Hepatic stellate cell (primary cell): ENCODE measurements around the gene S100A12.
"Not testable (repeated sequence)": the region's sequence is repeated elsewhere in the genome, so short reads cannot be mapped to it uniquely, and the experiment has no call there.

Experiments used
- DNase-seq: peaks from one replicate; pipeline ENCODE4 v3.0.0; 2011; ENCODE audit warnings: low spot score

The S100A12 gene

GRCh38 chr1:153353226-153353947 is 22.0 kb downstream of the S100A12 start:
- DNase-seq = peak; percentile 32

DNA sequence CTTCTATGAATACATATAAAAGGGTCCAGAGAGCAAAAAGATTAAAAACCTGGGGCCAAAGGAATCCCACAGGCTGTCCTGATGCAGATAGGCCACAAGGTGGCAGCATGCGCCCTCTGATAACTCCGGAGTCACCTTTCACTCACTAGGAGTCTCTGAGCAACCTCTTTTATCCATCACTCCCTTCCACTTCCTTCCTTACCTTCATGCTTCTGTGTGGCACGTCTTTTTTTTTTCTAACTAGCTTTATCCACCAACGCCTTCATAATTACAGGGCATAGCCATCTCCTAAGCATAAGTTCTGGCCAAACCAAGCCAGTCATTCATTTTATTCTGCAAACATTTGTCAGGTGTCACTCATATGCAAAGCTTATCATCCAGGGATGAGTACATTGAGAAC is 22.9 kb downstream of the S100A12 start:
- DNase-seq = peak; percentile 79

DNA sequence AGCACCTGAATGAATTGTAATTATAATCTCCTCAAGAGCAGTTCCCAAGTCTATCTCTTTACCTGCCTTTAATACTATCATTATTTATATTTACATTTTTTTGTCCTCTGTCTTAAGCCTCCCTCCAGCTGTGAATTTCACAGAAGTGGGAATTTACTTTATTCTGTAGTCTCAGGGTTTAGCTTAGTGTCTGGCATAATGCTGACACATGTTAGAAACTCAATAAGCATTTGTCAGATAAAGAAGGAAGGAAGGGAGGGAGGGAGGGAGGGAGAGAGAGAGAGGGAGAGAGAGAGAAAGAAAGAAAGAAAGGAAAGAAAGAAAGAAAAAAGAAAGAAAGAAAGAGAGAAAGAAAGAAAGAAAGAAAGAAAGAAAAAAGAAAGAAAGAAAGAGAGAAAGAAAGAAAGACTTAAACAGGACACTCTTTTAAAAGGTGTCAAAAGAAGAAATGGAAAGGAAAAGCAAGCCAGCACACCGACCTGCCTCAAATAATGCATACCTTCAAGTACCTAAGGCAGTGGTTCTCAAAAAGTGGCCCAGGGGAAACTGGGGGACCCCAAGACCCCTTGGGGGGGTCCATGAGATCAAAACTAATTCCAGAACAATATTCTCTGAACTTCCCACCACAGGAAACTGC is 25.0 kb downstream of the S100A12 start:
- no peak for DNase-seq

GRCh38 chr1:153349363-153350320 is 25.8 kb downstream of the S100A12 start:
- no peak for DNase-seq

- no peak for DNase-seq
Observed at GRCh38 chr1:153348511-153349362, 26.7 kb downstream of the S100A12 start, which contains the start of gene PGLYRP4. Gene PGLYRP4, minus strand, starts transcription at chr1:153348841. Its CDS starts 909 bp downstream, at chr1:153347932.

- DNase-seq = no peak
Observed at GRCh38 chr1:153347856-153348255, 27.6 kb downstream of the S100A12 start.

- DNase-seq = not testable (repeated sequence)
Observed at GRCh38 chr1:153347049-153347448, 28.4 kb downstream of the S100A12 start.

GRCh38 chr1:153346077-153346723 is 29.2 kb downstream of the S100A12 start:
- no peak for DNase-seq

GRCh38 chr1:153345187-153346076 is 30.0 kb downstream of the S100A12 start:
- DNase-seq = no peak

DNA sequence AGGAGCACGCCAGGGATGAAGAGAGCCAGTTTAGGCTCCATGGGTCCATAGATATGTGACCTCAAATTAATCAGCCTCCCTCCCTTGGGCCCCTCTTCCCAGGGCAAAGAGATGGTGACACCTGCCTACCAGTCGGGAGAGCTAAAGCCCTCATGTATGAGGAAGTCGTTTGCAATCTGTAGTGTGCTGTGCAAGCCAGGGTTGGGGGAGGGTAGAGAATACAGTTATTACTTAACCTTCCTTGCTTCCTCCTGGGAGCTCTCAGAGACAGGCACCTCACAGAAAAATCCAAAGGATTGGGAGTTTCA is 30.7 kb downstream of the S100A12 start:
- no peak for DNase-seq

DNA sequence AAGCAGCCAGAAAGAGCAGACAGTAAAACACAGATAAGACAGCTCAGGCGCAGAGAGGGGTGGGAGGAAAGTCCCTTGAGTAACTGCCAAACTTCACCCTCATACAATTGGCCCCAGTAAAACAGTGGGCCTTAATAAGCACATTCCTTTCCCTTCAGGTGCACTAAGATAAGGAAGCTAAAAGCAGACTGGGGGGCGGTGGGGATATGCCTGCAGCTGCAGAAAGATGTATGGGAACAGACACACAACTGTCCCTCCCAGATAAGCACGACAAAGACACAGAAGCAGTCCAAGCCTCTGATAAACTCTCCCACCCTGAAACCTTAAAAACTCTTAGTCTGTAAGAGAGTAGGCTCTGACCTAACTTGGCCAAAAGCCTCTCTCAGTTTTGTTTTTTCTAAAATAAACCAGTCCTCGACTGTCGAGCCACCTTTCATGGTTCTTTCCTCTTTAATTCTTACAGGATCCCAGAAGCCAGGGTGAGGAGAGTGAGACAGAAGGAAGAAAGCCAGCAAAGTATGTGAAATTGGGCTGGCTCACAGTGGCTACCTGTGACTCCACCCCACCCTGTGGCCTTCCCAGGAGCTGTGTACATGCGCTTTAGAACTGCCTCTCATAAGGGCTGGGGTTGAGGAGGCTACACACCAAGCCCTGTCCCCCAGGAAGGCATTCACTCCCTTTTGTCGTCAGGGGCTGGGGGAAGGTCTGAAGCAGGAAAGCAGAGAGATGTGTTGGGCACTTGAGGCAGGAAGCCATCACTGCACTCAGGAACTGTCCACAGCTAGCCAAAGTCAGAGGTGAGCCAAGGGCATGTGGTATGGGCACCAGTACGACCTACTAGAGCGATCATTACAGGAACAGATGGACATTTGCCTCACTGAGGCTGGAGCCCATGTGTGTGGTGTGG is 31.4 kb downstream of the S100A12 start:
- DNase-seq = no peak

GRCh38 chr1:153343040-153343681 is 32.3 kb downstream of the S100A12 start:
- DNase-seq = no peak

DNA sequence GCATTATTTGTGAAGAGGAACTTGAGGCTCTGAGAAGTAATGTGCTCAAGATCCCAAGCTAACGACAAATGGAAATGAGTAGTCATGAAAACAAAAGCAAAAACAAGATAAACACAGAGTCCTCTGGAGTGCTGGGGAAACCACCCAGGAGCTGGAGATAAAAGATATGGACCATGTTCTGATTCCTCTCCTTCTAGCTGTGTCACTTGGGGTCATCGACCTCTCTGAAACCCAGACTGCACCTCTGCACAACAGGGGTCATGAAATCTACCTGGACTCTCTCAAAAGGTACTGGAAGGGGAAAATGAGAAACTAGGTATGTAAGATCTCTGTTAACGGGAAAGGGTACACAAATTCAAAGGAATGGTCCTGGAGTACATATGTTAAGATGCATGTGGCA is 33.2 kb downstream of the S100A12 start:
- no peak for DNase-seq

- DNase-seq = no peak
Observed at GRCh38 chr1:153341431-153341934, 33.9 kb downstream of the S100A12 start.

- no peak for DNase-seq
Observed at GRCh38 chr1:153340356-153340755, 35.1 kb downstream of the S100A12 start.

DNA sequence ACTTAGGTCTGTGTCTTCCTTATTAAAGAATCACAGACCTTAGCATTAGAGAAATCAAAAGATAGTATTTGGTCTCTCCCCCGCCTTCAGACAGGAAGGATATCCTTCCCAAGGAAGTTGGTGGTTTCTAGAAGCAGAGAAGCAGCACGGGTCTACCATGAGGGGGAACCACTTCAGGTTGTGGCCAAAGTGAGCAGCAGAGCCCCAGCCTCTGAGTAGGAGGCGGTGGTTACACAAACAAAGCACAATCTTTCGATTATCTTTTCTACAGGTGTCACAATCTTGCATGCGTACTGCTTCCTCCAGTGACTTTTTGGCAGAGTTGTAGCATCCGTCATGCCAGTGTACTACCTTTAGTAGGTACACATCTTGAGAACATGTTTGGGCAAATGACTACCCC is 35.6 kb downstream of the S100A12 start:
- DNase-seq = no peak

DNA sequence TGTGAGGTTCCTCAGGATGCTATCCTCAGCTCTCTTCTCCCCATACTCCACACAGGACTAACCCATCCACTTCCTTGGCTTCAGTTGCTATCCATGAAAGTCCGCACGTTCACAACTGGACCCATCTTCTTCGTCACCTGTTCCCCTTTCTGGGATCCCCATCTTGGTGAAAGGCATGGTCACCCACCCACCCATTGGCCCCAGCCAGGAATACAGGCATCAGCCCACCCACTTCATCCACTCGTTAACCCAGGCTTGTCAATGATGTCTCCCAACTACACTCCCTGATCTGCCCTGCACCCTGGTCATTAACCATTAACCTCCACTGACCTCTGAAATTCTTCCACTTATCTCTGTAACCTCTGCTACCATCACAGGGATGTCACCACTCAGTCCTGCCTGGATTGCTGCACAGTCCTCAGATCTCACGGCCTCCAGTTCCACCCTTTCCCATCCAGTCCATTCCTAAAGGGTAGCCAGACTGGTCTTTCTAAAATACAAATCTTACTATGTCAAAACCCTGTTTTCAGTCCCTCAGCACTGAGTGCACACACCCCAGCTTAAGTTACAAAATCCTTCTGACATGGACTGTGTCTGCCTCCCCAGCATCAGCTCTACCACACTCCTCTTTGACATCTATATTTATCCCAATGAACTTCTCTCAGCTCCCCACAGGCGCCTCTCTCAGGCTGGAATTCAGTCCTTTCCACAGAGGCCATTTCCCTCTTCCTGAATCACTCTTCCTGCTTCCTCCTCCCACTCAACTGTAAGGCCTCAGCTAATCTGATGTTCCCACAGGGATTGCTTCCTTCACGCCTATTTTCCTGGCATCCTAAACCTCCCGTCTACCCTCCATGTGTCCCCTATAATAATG is 37.2 kb downstream of the S100A12 start:
- no peak for DNase-seq
